ENCODE measurements around the gene BUB1B. TPM values are rescaled to one million over a fixed set of nuclear protein-coding genes. Genes with fewer than 3 reads are reported as not detected.
"Not testable (repeated sequence)": the region's sequence is repeated elsewhere in the genome, so short reads cannot be mapped to it uniquely, and the experiment has no call there.

BUB1B gene
- total RNA-seq, 1 donor from 2014 or later: 0.79 TPM

DNA sequence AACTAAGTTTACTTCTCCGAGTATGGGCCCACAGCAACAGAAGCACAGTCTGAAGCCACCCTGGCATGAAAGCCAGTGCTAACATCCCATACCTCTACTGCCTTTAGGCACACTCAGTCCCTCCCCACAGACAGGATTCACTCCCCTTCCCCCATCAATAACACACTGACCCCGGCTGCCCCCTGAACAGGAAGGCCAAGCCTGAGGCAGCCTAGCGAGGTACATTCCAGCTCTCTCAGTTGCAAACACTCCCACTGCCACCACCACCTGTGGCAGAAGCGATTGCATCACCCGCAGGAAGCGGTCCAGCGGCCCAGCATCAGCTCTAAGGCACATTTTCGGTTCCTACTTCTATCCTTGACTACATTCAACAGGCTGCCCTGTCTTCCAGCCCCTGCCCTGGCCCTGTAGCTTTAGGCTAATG lies 45.2 kb upstream of the BUB1B start:
- no peak for FAIRE-seq
- no peak overlapping the region for H3K4me3 ChIP-seq (ENCODE audit: low read depth, low read length)
- TF ChIP-seq, protein P1, sequence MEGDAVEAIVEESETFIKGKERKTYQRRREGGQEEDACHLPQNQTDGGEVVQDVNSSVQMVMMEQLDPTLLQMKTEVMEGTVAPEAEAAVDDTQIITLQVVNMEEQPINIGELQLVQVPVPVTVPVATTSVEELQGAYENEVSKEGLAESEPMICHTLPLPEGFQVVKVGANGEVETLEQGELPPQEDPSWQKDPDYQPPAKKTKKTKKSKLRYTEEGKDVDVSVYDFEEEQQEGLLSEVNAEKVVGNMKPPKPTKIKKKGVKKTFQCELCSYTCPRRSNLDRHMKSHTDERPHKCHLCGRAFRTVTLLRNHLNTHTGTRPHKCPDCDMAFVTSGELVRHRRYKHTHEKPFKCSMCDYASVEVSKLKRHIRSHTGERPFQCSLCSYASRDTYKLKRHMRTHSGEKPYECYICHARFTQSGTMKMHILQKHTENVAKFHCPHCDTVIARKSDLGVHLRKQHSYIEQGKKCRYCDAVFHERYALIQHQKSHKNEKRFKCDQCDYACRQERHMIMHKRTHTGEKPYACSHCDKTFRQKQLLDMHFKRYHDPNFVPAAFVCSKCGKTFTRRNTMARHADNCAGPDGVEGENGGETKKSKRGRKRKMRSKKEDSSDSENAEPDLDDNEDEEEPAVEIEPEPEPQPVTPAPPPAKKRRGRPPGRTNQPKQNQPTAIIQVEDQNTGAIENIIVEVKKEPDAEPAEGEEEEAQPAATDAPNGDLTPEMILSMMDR (IDR thresholded peaks at IDR 0.05; ENCODE audit: insufficient read depth, low read length, severe bottlenecking): no peak
- DNase-seq (ENCODE audit: low read depth): peak; percentile 25
- peaks cover 1% of the 10 kb centered on the region for H3K27me3 ChIP-seq (ENCODE audit: control insufficient read depth, insufficient read depth, low read length)
- H3K36me3 ChIP-seq (ENCODE audit: control insufficient read depth, insufficient read depth, low read length): no peaks in the 10 kb centered on the region

DNA sequence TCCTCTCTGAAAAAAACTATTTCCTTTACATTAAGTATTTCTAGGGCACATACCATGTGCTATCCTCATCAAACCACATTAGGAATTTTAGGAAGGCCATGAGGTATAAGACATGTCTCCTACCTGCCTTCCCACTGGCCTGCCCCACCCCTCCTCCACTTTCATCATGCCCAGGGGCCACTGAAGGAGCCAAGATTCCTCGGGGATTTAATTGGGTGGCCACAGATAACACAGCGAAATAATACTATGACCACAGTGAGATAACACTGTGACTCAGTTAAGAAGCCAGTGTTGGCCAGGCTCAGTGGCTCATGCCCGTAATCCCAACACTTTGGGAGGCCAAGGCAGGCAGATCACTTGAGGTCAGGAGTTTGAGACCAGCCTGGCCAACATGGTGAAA lies 42.4 kb upstream of the BUB1B start:
- TF ChIP-seq, protein P1 (IDR thresholded peaks at IDR 0.05; ENCODE audit: insufficient read depth, low read length, severe bottlenecking): no peak
- Histone ChIP-seq H3K27me3 (ENCODE audit: control insufficient read depth, insufficient read depth, low read length) (peaks cover 1% of the 10 kb centered on the region), H3K4me3 (ENCODE audit: low read depth, low read length) (no peak overlapping the region), H3K36me3 (ENCODE audit: control insufficient read depth, insufficient read depth, low read length) (no peaks in the 10 kb centered on the region)
- FAIRE-seq (no peak), DNase-seq (ENCODE audit: low read depth) (peak; percentile 31)

DNA sequence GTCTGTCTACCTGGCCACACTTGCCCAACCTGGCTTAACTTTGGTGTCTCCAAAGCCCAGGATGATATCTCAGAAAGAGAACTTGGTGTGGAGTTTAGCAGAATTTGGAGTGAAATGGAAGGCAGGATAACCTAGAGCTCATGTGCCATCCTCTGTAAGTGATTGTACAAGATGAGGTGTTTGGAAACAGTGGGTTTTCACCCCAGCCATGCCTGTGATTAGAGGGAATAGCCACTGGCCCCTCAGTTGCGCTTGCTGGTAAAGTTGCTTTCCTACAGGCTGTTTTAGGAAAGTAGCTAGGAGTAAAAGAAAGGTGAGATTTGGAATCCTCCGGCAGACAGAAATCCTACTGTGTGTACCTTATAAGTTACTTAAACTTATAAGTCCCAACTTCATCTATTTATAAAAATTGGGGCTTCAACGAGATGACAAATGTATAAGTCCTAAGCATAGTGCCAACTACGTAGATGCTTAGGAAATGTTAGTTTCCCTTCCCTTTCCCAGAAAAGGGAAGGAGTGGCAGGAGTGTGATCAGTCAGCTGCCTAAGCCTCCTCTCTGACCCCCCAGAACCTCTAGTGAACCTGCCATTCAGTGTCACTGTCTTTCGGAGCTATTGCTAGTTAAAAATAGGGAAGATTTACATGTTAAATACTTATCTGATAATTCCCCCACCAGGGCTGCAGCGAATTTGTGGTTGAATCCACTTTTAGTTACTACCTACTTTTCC lies 38.8 kb upstream of the BUB1B start:
- FAIRE-seq: no peak
- H3K27me3 ChIP-seq (ENCODE audit: control insufficient read depth, insufficient read depth, low read length): no peaks in the 10 kb centered on the region
- TF ChIP-seq, protein P1 (IDR thresholded peaks at IDR 0.05; ENCODE audit: insufficient read depth, low read length, severe bottlenecking): no peak
- H3K36me3 ChIP-seq (ENCODE audit: control insufficient read depth, insufficient read depth, low read length): no peaks in the 10 kb centered on the region
- DNase-seq (ENCODE audit: low read depth): no peak
- H3K4me3 ChIP-seq (ENCODE audit: low read depth, low read length): no peak overlapping the region

DNA sequence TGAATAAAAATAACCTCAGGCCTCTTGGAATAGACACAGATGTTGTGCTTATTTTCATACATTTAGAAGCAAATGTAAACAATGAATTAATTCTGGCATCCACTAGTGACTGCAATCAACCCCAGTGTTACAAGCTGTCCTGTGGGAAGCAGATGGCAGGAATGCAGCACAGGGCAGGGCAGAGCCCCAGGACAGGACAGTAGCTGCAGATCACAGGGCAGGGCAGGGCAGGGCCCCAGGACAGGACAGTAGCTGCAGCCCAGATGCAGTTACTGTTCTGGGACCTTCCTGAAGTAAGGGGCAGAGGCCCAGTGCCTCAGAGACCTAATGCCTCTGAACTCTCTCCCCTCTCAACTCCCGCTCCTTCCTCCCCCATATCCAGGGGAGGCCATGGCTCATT lies 37.9 kb upstream of the BUB1B start:
- not testable (repeated sequence) for FAIRE-seq; DNase-seq (ENCODE audit: low read depth); H3K36me3 ChIP-seq (ENCODE audit: control insufficient read depth, insufficient read depth, low read length); H3K27me3 ChIP-seq (ENCODE audit: control insufficient read depth, insufficient read depth, low read length); H3K4me3 ChIP-seq (ENCODE audit: low read depth, low read length)

DNA sequence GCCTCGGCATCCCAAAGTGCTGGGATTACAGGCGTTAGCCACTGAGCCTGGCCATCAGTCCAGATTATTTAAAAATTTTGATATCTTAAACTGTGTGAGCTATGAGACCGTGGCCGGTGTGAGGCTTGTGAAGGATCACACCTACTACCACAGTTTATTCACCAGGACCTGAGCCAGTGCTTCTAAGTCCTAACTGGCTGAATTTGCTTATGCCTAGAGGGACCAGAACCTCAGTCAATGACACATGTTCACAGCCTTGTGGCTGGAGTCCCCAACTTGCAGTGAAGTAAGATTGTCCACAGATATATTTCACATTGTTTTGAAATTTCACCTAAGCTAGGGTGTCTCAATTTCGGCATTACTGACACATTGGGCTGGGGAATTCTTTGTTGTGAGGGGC lies 37.0 kb upstream of the BUB1B start:
- not testable (repeated sequence) for DNase-seq (ENCODE audit: low read depth); FAIRE-seq; H3K27me3 ChIP-seq (ENCODE audit: control insufficient read depth, insufficient read depth, low read length); H3K36me3 ChIP-seq (ENCODE audit: control insufficient read depth, insufficient read depth, low read length); H3K4me3 ChIP-seq (ENCODE audit: low read depth, low read length)

DNA sequence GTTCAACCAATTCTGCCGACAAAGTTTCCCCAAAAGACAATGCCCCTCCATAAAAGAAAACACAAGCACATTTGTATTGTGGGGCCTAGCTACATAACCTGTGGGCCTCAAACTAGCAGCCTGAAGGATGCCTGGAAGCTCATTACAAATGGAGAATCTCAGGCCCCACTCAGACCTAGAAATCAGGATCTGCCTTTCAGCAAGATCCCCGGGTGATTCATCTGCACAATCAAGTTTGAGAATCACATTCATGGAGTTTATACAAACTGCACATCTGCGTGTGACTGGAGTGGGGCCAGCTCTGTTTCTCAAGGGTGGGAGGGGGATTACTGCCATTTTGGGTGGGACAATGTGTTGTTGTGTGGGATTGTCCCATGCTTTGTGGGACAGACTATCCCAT lies 36.5 kb upstream of the BUB1B start:
- not testable (repeated sequence) for H3K36me3 ChIP-seq (ENCODE audit: control insufficient read depth, insufficient read depth, low read length); DNase-seq (ENCODE audit: low read depth); H3K4me3 ChIP-seq (ENCODE audit: low read depth, low read length); H3K27me3 ChIP-seq (ENCODE audit: control insufficient read depth, insufficient read depth, low read length)
- peak; percentile 28 for FAIRE-seq

DNA sequence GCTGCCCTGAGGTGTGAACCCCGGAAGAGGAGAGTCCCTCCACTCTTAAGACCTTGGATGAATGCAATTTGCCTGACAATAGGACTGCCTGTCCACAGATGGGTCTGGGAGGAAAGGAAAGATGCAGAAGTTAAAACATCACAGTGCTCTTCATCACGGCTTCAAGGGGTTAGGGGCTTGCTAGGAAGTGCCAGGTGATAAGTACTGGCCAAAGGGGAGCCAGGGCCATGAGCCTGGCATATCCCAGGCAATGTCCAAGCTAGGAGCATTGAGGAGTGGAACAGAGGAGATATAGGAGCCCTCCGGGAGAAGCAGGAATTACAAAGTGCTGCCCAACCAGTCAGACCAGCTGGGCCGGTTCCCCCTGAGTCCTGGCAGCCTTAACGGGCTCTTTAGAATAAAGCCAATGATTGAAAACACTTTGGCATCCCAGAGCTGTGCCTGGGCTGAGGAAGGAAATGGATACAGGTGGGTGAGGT lies 36.0 kb upstream of the BUB1B start:
- FAIRE-seq: not testable (repeated sequence)

DNA sequence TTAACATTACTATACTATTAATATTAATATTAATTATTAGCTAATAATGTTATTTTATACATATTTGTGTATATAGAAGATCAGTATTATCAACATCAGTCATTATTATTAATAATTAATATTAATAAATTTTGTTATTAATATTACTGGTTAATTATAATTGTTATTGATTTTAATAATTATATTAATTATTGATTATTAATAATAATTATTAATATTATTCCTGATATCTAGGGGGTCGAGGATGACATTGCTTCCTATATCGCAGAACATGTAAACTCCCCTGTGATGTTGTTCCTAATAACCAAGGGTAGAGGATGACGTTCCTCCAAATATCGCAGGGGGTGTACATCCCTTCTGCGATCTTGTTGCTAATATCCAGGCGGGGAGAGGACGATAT lies 34.9 kb upstream of the BUB1B start:
- TF ChIP-seq, protein P1 (IDR thresholded peaks at IDR 0.05; ENCODE audit: insufficient read depth, low read length, severe bottlenecking): no peak
- Histone ChIP-seq H3K27me3 (ENCODE audit: control insufficient read depth, insufficient read depth, low read length) (no peaks in the 10 kb centered on the region), H3K4me3 (ENCODE audit: low read depth, low read length) (no peak overlapping the region), H3K36me3 (ENCODE audit: control insufficient read depth, insufficient read depth, low read length) (no peaks in the 10 kb centered on the region)
- no peak for FAIRE-seq
- DNase-seq (ENCODE audit: low read depth): no peak

More for the DNA sequence above, 36.0 kb upstream of the BUB1B start:
- DNase-seq (ENCODE audit: low read depth): peak; percentile 34
- H3K36me3 ChIP-seq (ENCODE audit: control insufficient read depth, insufficient read depth, low read length); H3K27me3 ChIP-seq (ENCODE audit: control insufficient read depth, insufficient read depth, low read length); H3K4me3 ChIP-seq (ENCODE audit: low read depth, low read length): not testable (repeated sequence)

Measured in bronchial epithelial cell (primary cell).